IPS-15b (cell line): ENCODE data around the gene COX6B1.
"Not testable (repeated sequence)": the region's sequence is repeated elsewhere in the genome, so short reads cannot be mapped to it uniquely, and the experiment has no call there.

Experiments
- H3K27me3 ChIP-seq: one replicate; pipeline ENCODE4 v1.6.1; 2013; ENCODE audit warnings: low read length; ENCODE audit not compliant: control insufficient read depth, insufficient read depth
- H3K36me3 ChIP-seq: one replicate; pipeline ENCODE4 v1.6.1; 2013; ENCODE audit warnings: low read length; ENCODE audit not compliant: control insufficient read depth, insufficient read depth
- H3K4me1 ChIP-seq: one replicate; pipeline ENCODE4 v1.6.1; 2013; ENCODE audit warnings: mild to moderate bottlenecking, low read length; ENCODE audit not compliant: control insufficient read depth, insufficient read depth
- H3K4me3 ChIP-seq: one replicate; pipeline ENCODE4 v1.5.1; 2013; ENCODE audit warnings: low read depth, low read length
- H3K9ac ChIP-seq: one replicate; pipeline ENCODE4 v1.6.1; 2013; ENCODE audit warnings: low read depth, mild to moderate bottlenecking, low read length
- H3K9me3 ChIP-seq: one replicate; pipeline ENCODE4 v1.6.1; 2013; ENCODE audit warnings: mild to moderate bottlenecking, low read length; ENCODE audit not compliant: control insufficient read depth, insufficient read depth

Gene COX6B1

GRCh38 chr19:35648017-35648961 is at the start of gene COX6B1:
COX6B1 (plus strand) TSS chr19:35648323; CDS start chr19:35651244, 2,921 bp downstream.
- peaks cover 9% of the 10 kb centered on the region for H3K36me3 ChIP-seq
- H3K4me1 ChIP-seq, result peaks cover 3% of the 10 kb centered on the region
- H3K27me3 ChIP-seq, result peaks cover 17% of the 10 kb centered on the region
- H3K9ac ChIP-seq, result peak within 1 kb of the TSS; percentile 83
- H3K4me3 ChIP-seq, result peak within 1 kb of the TSS; percentile 85
- no peaks in the 10 kb centered on the region for H3K9me3 ChIP-seq

GRCh38 chr19:35601971-35602370 is 46.2 kb upstream of the COX6B1 start:
- Histone ChIP-seq H3K36me3 (no peaks in the 10 kb centered on the region), H3K9me3 (no peaks in the 10 kb centered on the region), H3K4me1 (no peaks in the 10 kb centered on the region), H3K4me3 (no peak overlapping the region), H3K9ac (no peak overlapping the region), H3K27me3 (no peaks in the 10 kb centered on the region)

GRCh38 chr19:35604436-35604835 is 43.7 kb upstream of the COX6B1 start:
- H3K9me3 ChIP-seq, H3K36me3 ChIP-seq, H3K9ac ChIP-seq, H3K4me3 ChIP-seq, H3K27me3 ChIP-seq, H3K4me1 ChIP-seq: not testable (repeated sequence)

- not testable (repeated sequence) for H3K27me3 ChIP-seq, H3K9ac ChIP-seq, H3K36me3 ChIP-seq, H3K4me1 ChIP-seq, H3K4me3 ChIP-seq, H3K9me3 ChIP-seq
Measured at GRCh38 chr19:35607170-35607569, 41.0 kb upstream of the COX6B1 start.

- no peaks in the 10 kb centered on the region for H3K36me3 ChIP-seq
- no peak overlapping the region for H3K9ac ChIP-seq
- peaks cover 5% of the 10 kb centered on the region for H3K27me3 ChIP-seq
- H3K9me3 ChIP-seq, result no peaks in the 10 kb centered on the region
- no peak overlapping the region for H3K4me3 ChIP-seq
- no peaks in the 10 kb centered on the region for H3K4me1 ChIP-seq
Measured at GRCh38 chr19:35607661-35608060, 40.5 kb upstream of the COX6B1 start.

GRCh38 chr19:35608251-35608650 is 39.9 kb upstream of the COX6B1 start:
- Histone ChIP-seq H3K4me3 (no peak overlapping the region), H3K36me3 (no peaks in the 10 kb centered on the region), H3K9ac (no peak overlapping the region), H3K27me3 (peaks cover 5% of the 10 kb centered on the region), H3K9me3 (no peaks in the 10 kb centered on the region), H3K4me1 (no peaks in the 10 kb centered on the region)

GRCh38 chr19:35609851-35610353 is 38.2 kb upstream of the COX6B1 start:
- no peak overlapping the region for H3K9ac ChIP-seq
- H3K4me3 ChIP-seq, result no peak overlapping the region
- H3K36me3 ChIP-seq, result peaks cover 4% of the 10 kb centered on the region
- no peaks in the 10 kb centered on the region for H3K4me1 ChIP-seq
- peaks cover 5% of the 10 kb centered on the region for H3K27me3 ChIP-seq
- H3K9me3 ChIP-seq, result no peaks in the 10 kb centered on the region

GRCh38 chr19:35612224-35612558 is 35.9 kb upstream of the COX6B1 start:
- Histone ChIP-seq H3K36me3 (peaks cover 15% of the 10 kb centered on the region), H3K4me3 (peak overlapping the region; percentile 92), H3K27me3 (peaks cover 5% of the 10 kb centered on the region), H3K9me3 (no peaks in the 10 kb centered on the region), H3K4me1 (no peaks in the 10 kb centered on the region), H3K9ac (no peak overlapping the region)

GRCh38 chr19:35612559-35613321 is 35.4 kb upstream of the COX6B1 start, which contains the start of gene HAUS5:
HAUS5 (plus strand) TSS chr19:35612735; CDS start chr19:35612795, 60 bp downstream.
- H3K27me3 ChIP-seq, result peaks cover 5% of the 10 kb centered on the region
- H3K4me3 ChIP-seq, result peak within 1 kb of the TSS; percentile 92
- no peaks in the 10 kb centered on the region for H3K9me3 ChIP-seq
- H3K36me3 ChIP-seq, result peaks cover 15% of the 10 kb centered on the region
- peak within 1 kb of the TSS; percentile 56 for H3K9ac ChIP-seq
- H3K4me1 ChIP-seq, result no peaks in the 10 kb centered on the region

GRCh38 chr19:35613574-35613973 is 34.5 kb upstream of the COX6B1 start:
- no peak overlapping the region for H3K9ac ChIP-seq
- H3K9me3 ChIP-seq, result no peaks in the 10 kb centered on the region
- H3K4me3 ChIP-seq, result peak overlapping the region; percentile 92
- peaks cover 15% of the 10 kb centered on the region for H3K36me3 ChIP-seq
- peaks cover 5% of the 10 kb centered on the region for H3K27me3 ChIP-seq
- H3K4me1 ChIP-seq, result no peaks in the 10 kb centered on the region

- Histone ChIP-seq H3K27me3 (peaks cover 5% of the 10 kb centered on the region), H3K9me3 (no peaks in the 10 kb centered on the region), H3K36me3 (peaks cover 15% of the 10 kb centered on the region), H3K4me3 (no peak overlapping the region), H3K9ac (no peak overlapping the region), H3K4me1 (no peaks in the 10 kb centered on the region)
Measured at GRCh38 chr19:35615036-35615435, 33.1 kb upstream of the COX6B1 start.
